ENCODE measurements around the gene DNAAF2. TPM values are rescaled to one million over a fixed set of nuclear protein-coding genes. Genes with fewer than 3 reads are reported as not detected.

Gene DNAAF2
- total RNA-seq, 2 experiments from 2014 or later, result 7.8 to 9.2 TPM

- H3K27me3 Mint-ChIP-seq, result no peaks in the 10 kb centered on the region
- intact Hi-C loops (cut with DNase I, micrococcal nuclease), result loop anchor here in 1 of 2 experiments (10.0 kb wide), 1 partner anchor 119 kb away; no protein-coding TSS in a partner anchor
- DNase-seq (no peak), ATAC-seq (no peak)
- H3K4me1 Mint-ChIP-seq, result peaks cover 53% of the 10 kb centered on the region
- CTCF ChIA-PET, result no interaction called here
- peak overlapping the region; percentile 92 for H3K4me3 Mint-ChIP-seq
- H3K9me3 Mint-ChIP-seq (ENCODE audit: low read depth), result no peaks in the 10 kb centered on the region
- H3K36me3 Mint-ChIP-seq (ENCODE audit: low read depth), result peaks cover 63% of the 10 kb centered on the region
- peak overlapping the region; percentile 96 for H3K27ac Mint-ChIP-seq
- POLR2A ChIA-PET, result no interaction called here
These were observed 51.0 kb downstream of the DNAAF2 start for GRCh38 chr14:49584058-49584457.

GRCh38 chr14:49583629-49584028 is 51.4 kb downstream of the DNAAF2 start:
- no peaks in the 10 kb centered on the region for H3K27me3 Mint-ChIP-seq
- intact Hi-C loops (cut with DNase I, micrococcal nuclease), result loop anchor here in 1 of 2 experiments (10.0 kb wide), 1 partner anchor 119 kb away; no protein-coding TSS in a partner anchor
- ChIA-PET POLR2A (interaction anchor here (0.7 to 1.1 kb wide), 2 partner anchors 42 to 269 kb away, joined by 4 to 8 read pairs; partner anchors contain the start of gene NEMF), CTCF (no interaction called here)
- H3K4me3 Mint-ChIP-seq, result peak overlapping the region; percentile 92
- ATAC-seq, result no peak
- H3K36me3 Mint-ChIP-seq (ENCODE audit: low read depth), result peaks cover 67% of the 10 kb centered on the region
- H3K27ac Mint-ChIP-seq, result peak overlapping the region; percentile 96
- H3K9me3 Mint-ChIP-seq (ENCODE audit: low read depth), result no peaks in the 10 kb centered on the region
- peaks cover 57% of the 10 kb centered on the region for H3K4me1 Mint-ChIP-seq
- DNase-seq, result no peak

GRCh38 chr14:49582113-49582977 is 52.7 kb downstream of the DNAAF2 start:
- Mint-ChIP-seq H3K9me3 (ENCODE audit: low read depth) (no peaks in the 10 kb centered on the region), H3K27ac (peak overlapping the region; percentile 45), H3K27me3 (no peaks in the 10 kb centered on the region), H3K36me3 (ENCODE audit: low read depth) (peaks cover 75% of the 10 kb centered on the region), H3K4me1 (peaks cover 62% of the 10 kb centered on the region), H3K4me3 (peak overlapping the region; percentile 92)
- CTCF ChIA-PET, result interaction anchor here (0.6 kb wide), 1 partner anchor 18 kb away, joined by 3 read pairs; no protein-coding TSS in a partner anchor
- POLR2A ChIA-PET, result interaction anchor here (1.1 kb wide), 1 partner anchor 270 kb away, joined by 8 read pairs; the partner anchor contains the start of gene NEMF
- DNase-seq, result no peak
- intact Hi-C loops (cut with DNase I, micrococcal nuclease), result loop anchor here in 1 of 2 experiments (10.0 kb wide), 1 partner anchor 118 kb away; no protein-coding TSS in a partner anchor
- no peak for ATAC-seq

- ATAC-seq (no peak), DNase-seq (peak; percentile 10)
- no peaks in the 10 kb centered on the region for H3K9me3 Mint-ChIP-seq (ENCODE audit: low read depth)
- ChIA-PET POLR2A (no interaction called here), CTCF (no interaction called here)
- peaks cover 83% of the 10 kb centered on the region for H3K36me3 Mint-ChIP-seq (ENCODE audit: low read depth)
- peaks cover 65% of the 10 kb centered on the region for H3K4me1 Mint-ChIP-seq
- no peak overlapping the region for H3K4me3 Mint-ChIP-seq
- no peaks in the 10 kb centered on the region for H3K27me3 Mint-ChIP-seq
- peak overlapping the region; percentile 65 for H3K27ac Mint-ChIP-seq
- intact Hi-C loops (cut with DNase I, micrococcal nuclease), result loop anchor here in 1 of 2 experiments (10.0 kb wide), 1 partner anchor 117 kb away; no protein-coding TSS in a partner anchor
These were observed 53.6 kb downstream of the DNAAF2 start for GRCh38 chr14:49581209-49582112.

GRCh38 chr14:49579841-49580240 is 55.2 kb downstream of the DNAAF2 start:
- intact Hi-C loops (cut with DNase I, micrococcal nuclease), result loop anchor here in 1 of 2 experiments (10.0 kb wide), 1 partner anchor 115 kb away; no protein-coding TSS in a partner anchor
- Mint-ChIP-seq H3K4me1 (peaks cover 72% of the 10 kb centered on the region), H3K27ac (peak overlapping the region; percentile 4), H3K9me3 (ENCODE audit: low read depth) (no peaks in the 10 kb centered on the region), H3K27me3 (no peaks in the 10 kb centered on the region), H3K4me3 (no peak overlapping the region), H3K36me3 (ENCODE audit: low read depth) (peaks cover 75% of the 10 kb centered on the region)
- DNase-seq (no peak), ATAC-seq (no peak)
- ChIA-PET CTCF (interaction anchor here (0.7 kb wide), 1 partner anchor 81 kb away, joined by 3 read pairs; no protein-coding TSS in a partner anchor), POLR2A (interaction anchor here (0.7 kb wide), 1 partner anchor 19 kb away, joined by 3 read pairs; the partner anchor contains the start of gene LRR1)

- Mint-ChIP-seq H3K4me1 (peaks cover 62% of the 10 kb centered on the region), H3K36me3 (ENCODE audit: low read depth) (peaks cover 75% of the 10 kb centered on the region), H3K4me3 (no peak overlapping the region), H3K9me3 (ENCODE audit: low read depth) (no peaks in the 10 kb centered on the region), H3K27me3 (no peaks in the 10 kb centered on the region), H3K27ac (no peak overlapping the region)
- intact Hi-C loops (cut with DNase I, micrococcal nuclease), result no loop called here
- no peak for ATAC-seq
- ChIA-PET POLR2A (no interaction called here), CTCF (interaction anchor here (1.1 kb wide), 1 partner anchor 116 kb away, joined by 4 read pairs; no protein-coding TSS in a partner anchor)
- no peak for DNase-seq
These were observed 56.9 kb downstream of the DNAAF2 start for GRCh38 chr14:49578141-49578540.

Other genes starting within 250 kb of the DNAAF2 start
- 1,000 to 10,000 TPM in 1 of 2 experiments, 100 to 1,000 TPM in 1; 481 to 1,987 TPM for gene RPS29, start 48.9 kb downstream of the DNAAF2 start, total RNA-seq
- gene LRR1, start 36.3 kb downstream of the DNAAF2 start, total RNA-seq, result 10 to 100 TPM; 37.3 to 47.9 TPM
- 100 to 1,000 TPM; 272 to 309 TPM for gene RPL36AL, start 14.6 kb downstream of the DNAAF2 start, total RNA-seq
- 10 to 100 TPM; 23.8 to 32.2 TPM for gene MGAT2, start 14.4 kb downstream of the DNAAF2 start, total RNA-seq
- 10 to 100 TPM; 43.0 to 46.5 TPM for gene POLE2, start 53.0 kb upstream of the DNAAF2 start, total RNA-seq
- gene KLHDC1, start 57.9 kb upstream of the DNAAF2 start, total RNA-seq, result 1 to 10 TPM in 1 of 2 experiments, under 1 TPM in 1; 0.81 to 1.3 TPM
- 10 to 100 TPM; 16.0 to 22.4 TPM for gene KLHDC2, start 132.9 kb upstream of the DNAAF2 start, total RNA-seq
- gene NEMF, start 217.5 kb upstream of the DNAAF2 start, total RNA-seq, result 10 to 100 TPM; 62.4 to 97.9 TPM